ENCODE results near the gene CEP85L.

CEP85L gene

GRCh38 chr6:118589186-118589585 lies 62.2 kb downstream of the CEP85L start:
- H3K4me3 ChIP-seq (ENCODE audit: low read length): no peak overlapping the region
- DNase-seq (ENCODE audit: low read depth, low spot score): no peak

- no peak for DNase-seq (ENCODE audit: low read depth, low spot score)
- H3K4me3 ChIP-seq (ENCODE audit: low read length): no peak overlapping the region
Observed at GRCh38 chr6:118588626-118589025, 62.8 kb downstream of the CEP85L start.

GRCh38 chr6:118586746-118587485 lies 64.5 kb downstream of the CEP85L start:
- no peak overlapping the region for H3K4me3 ChIP-seq (ENCODE audit: low read length)
- no peak for DNase-seq (ENCODE audit: low read depth, low spot score)

- DNase-seq (ENCODE audit: low read depth, low spot score): no peak
- no peak overlapping the region for H3K4me3 ChIP-seq (ENCODE audit: low read length)
Observed at GRCh38 chr6:118584911-118585310, 66.5 kb downstream of the CEP85L start.

- no peak overlapping the region for H3K4me3 ChIP-seq (ENCODE audit: low read length)
- DNase-seq (ENCODE audit: low read depth, low spot score): no peak
Observed at GRCh38 chr6:118581489-118581959, 69.9 kb downstream of the CEP85L start.

GRCh38 chr6:118580585-118581419 lies 70.6 kb downstream of the CEP85L start:
- H3K4me3 ChIP-seq (ENCODE audit: low read length): no peak overlapping the region
- peak; percentile 21 for DNase-seq (ENCODE audit: low read depth, low spot score)

- H3K4me3 ChIP-seq (ENCODE audit: low read length): no peak overlapping the region
- DNase-seq (ENCODE audit: low read depth, low spot score): no peak
Observed at GRCh38 chr6:118579786-118580185, 71.6 kb downstream of the CEP85L start.

- no peak overlapping the region for H3K4me3 ChIP-seq (ENCODE audit: low read length)
- DNase-seq (ENCODE audit: low read depth, low spot score): no peak
Observed at GRCh38 chr6:118578617-118579016, 72.8 kb downstream of the CEP85L start.

- DNase-seq (ENCODE audit: low read depth, low spot score): no peak
- no peak overlapping the region for H3K4me3 ChIP-seq (ENCODE audit: low read length)
Observed at GRCh38 chr6:118577972-118578371, 73.4 kb downstream of the CEP85L start.

- no peak overlapping the region for H3K4me3 ChIP-seq (ENCODE audit: low read length)
- DNase-seq (ENCODE audit: low read depth, low spot score): no peak
Observed at GRCh38 chr6:118574051-118574865, 77.1 kb downstream of the CEP85L start.

GRCh38 chr6:118571121-118571520 lies 80.3 kb downstream of the CEP85L start:
- no peak overlapping the region for H3K4me3 ChIP-seq (ENCODE audit: low read length)
- no peak for DNase-seq (ENCODE audit: low read depth, low spot score)

- DNase-seq (ENCODE audit: low read depth, low spot score): no peak
- H3K4me3 ChIP-seq (ENCODE audit: low read length): no peak overlapping the region
Observed at GRCh38 chr6:118569498-118569897, 81.9 kb downstream of the CEP85L start.

GRCh38 chr6:118567974-118568373 lies 83.4 kb downstream of the CEP85L start:
- DNase-seq (ENCODE audit: low read depth, low spot score): no peak
- no peak overlapping the region for H3K4me3 ChIP-seq (ENCODE audit: low read length)

GRCh38 chr6:118565311-118565960 lies 86.0 kb downstream of the CEP85L start:
- DNase-seq (ENCODE audit: low read depth, low spot score): peak; percentile 62
- no peak overlapping the region for H3K4me3 ChIP-seq (ENCODE audit: low read length)

GRCh38 chr6:118562959-118563358 lies 88.4 kb downstream of the CEP85L start:
- no peak overlapping the region for H3K4me3 ChIP-seq (ENCODE audit: low read length)
- no peak for DNase-seq (ENCODE audit: low read depth, low spot score)

GRCh38 chr6:118562248-118562647 lies 89.1 kb downstream of the CEP85L start:
- DNase-seq (ENCODE audit: low read depth, low spot score): no peak
- H3K4me3 ChIP-seq (ENCODE audit: low read length): no peak overlapping the region

GRCh38 chr6:118559659-118560058 lies 91.7 kb downstream of the CEP85L start:
- H3K4me3 ChIP-seq (ENCODE audit: low read length): no peak overlapping the region
- no peak for DNase-seq (ENCODE audit: low read depth, low spot score)

GRCh38 chr6:118558464-118559217 lies 92.8 kb downstream of the CEP85L start:
- DNase-seq (ENCODE audit: low read depth, low spot score): peak; percentile 80

More at GRCh38 chr6:118558464-118559217, 92.8 kb downstream of the CEP85L start:
- no peak overlapping the region for H3K4me3 ChIP-seq (ENCODE audit: low read length)
